Measurements from ENCODE around the gene ITGAL. TPM values are rescaled to one million over a fixed set of nuclear protein-coding genes. Genes with fewer than 3 reads are reported as not detected.

ITGAL gene
- total RNA-seq, 1 donor: 0.36 TPM

GRCh38 chr16:30478766-30479478 lies 6.4 kb downstream of the ITGAL start:
- H4K20me1 ChIP-seq (ENCODE audit: insufficient read depth, low read length): no peaks in the 10 kb centered on the region

DNA sequence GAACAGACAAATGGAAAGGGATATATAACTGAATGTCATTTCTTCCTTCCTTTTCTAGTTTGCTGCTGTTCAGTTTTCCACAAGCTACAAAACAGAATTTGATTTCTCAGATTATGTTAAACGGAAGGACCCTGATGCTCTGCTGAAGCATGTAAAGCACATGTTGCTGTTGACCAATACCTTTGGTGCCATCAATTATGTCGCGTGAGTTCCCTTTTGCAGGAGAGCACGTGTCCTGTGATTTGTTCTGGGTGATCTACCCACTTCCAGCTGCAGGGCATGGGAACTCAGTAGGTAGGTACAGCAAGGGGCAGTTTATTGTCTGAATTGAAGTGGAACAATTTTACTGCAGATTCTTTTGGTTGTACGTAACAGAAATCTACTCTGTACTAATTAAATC lies 8.8 kb downstream of the ITGAL start:
- Histone ChIP-seq H3K4me1 (ENCODE audit: insufficient read depth, low read length) (no peaks in the 10 kb centered on the region), H3K4me2 (ENCODE audit: insufficient read depth, low read length) (no peak overlapping the region), H3K36me3 (ENCODE audit: insufficient read depth, low read length) (no peaks in the 10 kb centered on the region), H3K27ac (ENCODE audit: low read depth, low read length) (no peak overlapping the region), H4K20me1 (ENCODE audit: insufficient read depth, low read length) (no peaks in the 10 kb centered on the region), H3K4me3 (ENCODE audit: insufficient read depth, low read length) (no peak overlapping the region), H3K79me2 (ENCODE audit: insufficient read depth, low read length) (no peaks in the 10 kb centered on the region), H3K27me3 (ENCODE audit: insufficient read depth, low read length) (no peaks in the 10 kb centered on the region), H3K9me3 (ENCODE audit: low read depth, low read length) (no peaks in the 10 kb centered on the region), H2AFZ (ENCODE audit: low read length) (no peak overlapping the region)
- TF ChIP-seq, protein P1, sequence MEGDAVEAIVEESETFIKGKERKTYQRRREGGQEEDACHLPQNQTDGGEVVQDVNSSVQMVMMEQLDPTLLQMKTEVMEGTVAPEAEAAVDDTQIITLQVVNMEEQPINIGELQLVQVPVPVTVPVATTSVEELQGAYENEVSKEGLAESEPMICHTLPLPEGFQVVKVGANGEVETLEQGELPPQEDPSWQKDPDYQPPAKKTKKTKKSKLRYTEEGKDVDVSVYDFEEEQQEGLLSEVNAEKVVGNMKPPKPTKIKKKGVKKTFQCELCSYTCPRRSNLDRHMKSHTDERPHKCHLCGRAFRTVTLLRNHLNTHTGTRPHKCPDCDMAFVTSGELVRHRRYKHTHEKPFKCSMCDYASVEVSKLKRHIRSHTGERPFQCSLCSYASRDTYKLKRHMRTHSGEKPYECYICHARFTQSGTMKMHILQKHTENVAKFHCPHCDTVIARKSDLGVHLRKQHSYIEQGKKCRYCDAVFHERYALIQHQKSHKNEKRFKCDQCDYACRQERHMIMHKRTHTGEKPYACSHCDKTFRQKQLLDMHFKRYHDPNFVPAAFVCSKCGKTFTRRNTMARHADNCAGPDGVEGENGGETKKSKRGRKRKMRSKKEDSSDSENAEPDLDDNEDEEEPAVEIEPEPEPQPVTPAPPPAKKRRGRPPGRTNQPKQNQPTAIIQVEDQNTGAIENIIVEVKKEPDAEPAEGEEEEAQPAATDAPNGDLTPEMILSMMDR (IDR thresholded peaks at IDR 0.05; ENCODE audit: extremely low read depth, low read depth, low read length): no peak
- no peak for DNase-seq (ENCODE audit: insufficient read length, low spot score, missing footprints)

More at GRCh38 chr16:30478766-30479478, 6.4 kb downstream of the ITGAL start:
- Histone ChIP-seq H3K9me3 (ENCODE audit: low read depth, low read length) (no peaks in the 10 kb centered on the region), H3K27me3 (ENCODE audit: insufficient read depth, low read length) (peaks cover 17% of the 10 kb centered on the region), H3K4me2 (ENCODE audit: insufficient read depth, low read length) (no peak overlapping the region), H3K79me2 (ENCODE audit: insufficient read depth, low read length) (no peaks in the 10 kb centered on the region), H3K27ac (ENCODE audit: low read depth, low read length) (no peak overlapping the region), H3K4me1 (ENCODE audit: insufficient read depth, low read length) (no peaks in the 10 kb centered on the region), H3K4me3 (ENCODE audit: insufficient read depth, low read length) (no peak overlapping the region), H3K36me3 (ENCODE audit: insufficient read depth, low read length) (no peaks in the 10 kb centered on the region), H2AFZ (ENCODE audit: low read length) (no peak overlapping the region)
- TF ChIP-seq, protein P1 (IDR thresholded peaks at IDR 0.05; ENCODE audit: extremely low read depth, low read depth, low read length): no peak
- DNase-seq (ENCODE audit: insufficient read length, low spot score, missing footprints): no peak

- Histone ChIP-seq H3K9me3 (ENCODE audit: low read depth, low read length) (no peaks in the 10 kb centered on the region), H3K27me3 (ENCODE audit: insufficient read depth, low read length) (no peaks in the 10 kb centered on the region), H3K4me2 (ENCODE audit: insufficient read depth, low read length) (no peak overlapping the region), H2AFZ (ENCODE audit: low read length) (no peak overlapping the region), H3K79me2 (ENCODE audit: insufficient read depth, low read length) (no peaks in the 10 kb centered on the region), H4K20me1 (ENCODE audit: insufficient read depth, low read length) (no peaks in the 10 kb centered on the region), H3K36me3 (ENCODE audit: insufficient read depth, low read length) (no peaks in the 10 kb centered on the region), H3K27ac (ENCODE audit: low read depth, low read length) (no peak overlapping the region), H3K4me3 (ENCODE audit: insufficient read depth, low read length) (no peak overlapping the region), H3K4me1 (ENCODE audit: insufficient read depth, low read length) (no peaks in the 10 kb centered on the region)
- DNase-seq (ENCODE audit: insufficient read length, low spot score, missing footprints): peak; percentile 75
- TF ChIP-seq, protein P1 (IDR thresholded peaks at IDR 0.05; ENCODE audit: extremely low read depth, low read depth, low read length): peak; percentile 33
Measured at GRCh38 chr16:30482366-30482765, 9.8 kb downstream of the ITGAL start.

- Histone ChIP-seq H3K79me2 (ENCODE audit: insufficient read depth, low read length) (no peaks in the 10 kb centered on the region), H4K20me1 (ENCODE audit: insufficient read depth, low read length) (no peaks in the 10 kb centered on the region), H3K36me3 (ENCODE audit: insufficient read depth, low read length) (no peaks in the 10 kb centered on the region), H3K9me3 (ENCODE audit: low read depth, low read length) (no peaks in the 10 kb centered on the region), H3K27me3 (ENCODE audit: insufficient read depth, low read length) (no peaks in the 10 kb centered on the region), H3K4me1 (ENCODE audit: insufficient read depth, low read length) (no peaks in the 10 kb centered on the region), H3K27ac (ENCODE audit: low read depth, low read length) (no peak overlapping the region), H3K4me3 (ENCODE audit: insufficient read depth, low read length) (no peak overlapping the region), H3K4me2 (ENCODE audit: insufficient read depth, low read length) (no peak overlapping the region), H2AFZ (ENCODE audit: low read length) (no peak overlapping the region)
- no peak for DNase-seq (ENCODE audit: insufficient read length, low spot score, missing footprints)
- TF ChIP-seq, protein P1 (IDR thresholded peaks at IDR 0.05; ENCODE audit: extremely low read depth, low read depth, low read length): no peak
Measured at GRCh38 chr16:30484887-30485286, 12.3 kb downstream of the ITGAL start.
